ENCODE data around the gene PGGHG.

Gene PGGHG

DNA sequence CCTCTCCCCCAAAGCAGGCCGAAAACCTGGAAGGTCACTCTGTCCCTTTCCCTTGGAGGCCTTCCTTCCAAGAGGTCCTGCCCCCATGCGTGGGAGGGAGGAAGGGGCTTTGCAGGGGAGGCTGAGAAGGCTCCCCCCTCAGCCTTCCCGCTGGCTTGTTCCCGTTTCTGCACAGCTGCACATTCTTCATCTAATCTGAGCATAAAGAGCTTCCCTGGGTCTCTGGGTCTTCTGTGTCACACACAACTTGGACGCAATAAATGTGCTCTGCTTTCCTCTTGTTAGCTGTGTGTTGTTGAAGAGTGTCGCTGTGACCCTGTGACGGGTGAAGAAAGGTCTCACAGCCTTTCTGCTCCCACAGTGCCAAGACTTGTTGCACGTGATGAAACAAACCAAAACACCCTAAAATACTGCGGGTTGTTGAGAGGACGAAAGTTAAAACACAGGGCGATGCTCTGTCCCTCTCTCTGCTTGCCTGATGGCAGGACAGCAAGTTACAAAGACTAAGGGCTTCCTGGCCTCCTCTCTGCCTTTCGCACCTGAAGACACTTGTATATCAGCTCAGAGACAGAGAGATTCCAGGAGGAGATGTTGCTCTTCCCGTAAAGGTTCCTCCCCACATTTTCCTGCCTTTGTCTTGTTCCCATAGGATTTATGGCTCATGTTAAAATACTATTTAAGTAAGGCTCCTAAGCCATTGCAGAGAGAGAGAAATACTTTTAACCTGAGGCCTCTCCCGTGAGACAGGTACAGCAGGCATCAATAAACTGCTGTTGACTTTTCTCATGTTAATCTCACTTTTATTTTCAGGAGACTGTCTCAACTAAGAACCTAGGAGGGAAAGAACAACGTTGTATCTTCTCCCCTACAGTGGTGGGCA lies 47.1 kb downstream of the PGGHG start:
- no peak for DNase-seq (ENCODE audit: low read depth)
- no peak overlapping the region for H3K4me3 ChIP-seq (ENCODE audit: low read depth, low read length)
- TF ChIP-seq, protein P1, sequence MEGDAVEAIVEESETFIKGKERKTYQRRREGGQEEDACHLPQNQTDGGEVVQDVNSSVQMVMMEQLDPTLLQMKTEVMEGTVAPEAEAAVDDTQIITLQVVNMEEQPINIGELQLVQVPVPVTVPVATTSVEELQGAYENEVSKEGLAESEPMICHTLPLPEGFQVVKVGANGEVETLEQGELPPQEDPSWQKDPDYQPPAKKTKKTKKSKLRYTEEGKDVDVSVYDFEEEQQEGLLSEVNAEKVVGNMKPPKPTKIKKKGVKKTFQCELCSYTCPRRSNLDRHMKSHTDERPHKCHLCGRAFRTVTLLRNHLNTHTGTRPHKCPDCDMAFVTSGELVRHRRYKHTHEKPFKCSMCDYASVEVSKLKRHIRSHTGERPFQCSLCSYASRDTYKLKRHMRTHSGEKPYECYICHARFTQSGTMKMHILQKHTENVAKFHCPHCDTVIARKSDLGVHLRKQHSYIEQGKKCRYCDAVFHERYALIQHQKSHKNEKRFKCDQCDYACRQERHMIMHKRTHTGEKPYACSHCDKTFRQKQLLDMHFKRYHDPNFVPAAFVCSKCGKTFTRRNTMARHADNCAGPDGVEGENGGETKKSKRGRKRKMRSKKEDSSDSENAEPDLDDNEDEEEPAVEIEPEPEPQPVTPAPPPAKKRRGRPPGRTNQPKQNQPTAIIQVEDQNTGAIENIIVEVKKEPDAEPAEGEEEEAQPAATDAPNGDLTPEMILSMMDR (IDR thresholded peaks at IDR 0.05; ENCODE audit: low read depth, low read length, missing control alignments) = no peak
- in situ Hi-C loops (cut with HindIII; ENCODE audit: low sequenced_read_pairs) = no loop called here

DNA sequence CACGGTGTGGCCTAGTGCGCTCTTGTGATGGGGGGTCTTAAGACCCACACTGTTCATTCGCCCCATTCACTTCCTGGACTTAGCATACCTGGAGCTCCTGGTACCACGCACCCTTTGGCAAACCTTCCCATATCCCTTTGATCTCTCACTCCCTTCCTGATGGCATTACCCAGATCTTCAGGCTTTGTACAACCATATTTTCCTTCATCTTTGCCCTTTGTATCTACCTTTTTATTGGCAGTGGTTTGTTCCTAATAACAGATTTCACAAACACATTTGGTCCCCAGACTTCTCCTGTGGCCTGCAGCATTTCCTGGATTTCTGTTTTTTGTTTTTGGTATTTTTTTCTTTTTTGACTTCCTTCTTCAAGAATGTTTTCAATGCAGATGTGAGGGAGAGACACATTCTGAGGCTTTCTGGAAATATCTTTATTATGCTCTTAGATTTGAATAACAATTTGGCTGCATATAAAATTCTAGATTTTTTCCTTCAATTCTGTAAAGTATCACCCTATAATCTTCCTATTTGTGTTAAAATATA lies 47.8 kb downstream of the PGGHG start:
- TF ChIP-seq, protein P1 (IDR thresholded peaks at IDR 0.05; ENCODE audit: low read depth, low read length, missing control alignments) = no peak
- H3K4me3 ChIP-seq (ENCODE audit: low read depth, low read length) = no peak overlapping the region
- no peak for DNase-seq (ENCODE audit: low read depth)
- in situ Hi-C loops (cut with HindIII; ENCODE audit: low sequenced_read_pairs) = no loop called here

DNA sequence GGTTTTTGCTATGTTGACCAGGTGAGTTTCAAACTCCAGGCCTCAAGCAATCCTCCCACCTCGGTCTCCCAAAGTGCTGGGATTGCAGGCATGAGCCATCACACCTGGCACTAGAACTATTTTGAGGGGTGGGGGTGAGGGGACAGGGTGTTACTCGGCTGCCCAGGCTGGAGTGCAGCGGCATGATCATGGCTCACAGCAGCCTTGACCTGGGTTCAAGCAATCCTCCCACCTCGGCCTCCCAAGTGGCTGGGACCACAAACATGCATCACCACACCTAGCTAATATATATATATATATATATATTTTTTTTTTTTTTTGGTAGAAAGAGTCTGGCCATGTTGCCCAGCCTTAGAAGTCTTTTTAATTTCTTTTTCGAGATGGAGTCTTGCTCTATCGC lies 48.8 kb downstream of the PGGHG start:
- DNase-seq (ENCODE audit: low read depth) = no peak
- in situ Hi-C loops (cut with HindIII; ENCODE audit: low sequenced_read_pairs) = no loop called here
- TF ChIP-seq, protein P1 (IDR thresholded peaks at IDR 0.05; ENCODE audit: low read depth, low read length, missing control alignments) = no peak
- no peak overlapping the region for H3K4me3 ChIP-seq (ENCODE audit: low read depth, low read length)

DNA sequence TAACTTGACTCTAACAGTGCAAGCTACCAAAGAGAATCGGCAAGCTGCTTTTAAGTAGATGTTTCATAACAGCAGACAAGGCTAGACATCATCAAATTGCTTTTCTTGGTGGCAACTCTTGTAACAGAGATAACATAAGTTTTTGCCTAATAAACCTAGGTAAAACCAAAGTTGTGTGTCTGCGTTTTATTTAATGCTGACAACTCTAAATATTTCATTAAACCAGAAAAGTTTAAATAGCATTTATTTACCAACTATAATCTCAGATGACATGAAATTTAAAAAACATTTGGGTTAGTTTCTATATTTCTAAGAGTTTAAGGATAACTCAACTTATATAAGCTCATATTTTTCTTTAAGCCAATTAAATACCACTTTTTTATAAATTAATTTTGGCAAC lies 51.0 kb downstream of the PGGHG start:
- H3K4me3 ChIP-seq (ENCODE audit: low read depth, low read length) = no peak overlapping the region
- in situ Hi-C loops (cut with HindIII; ENCODE audit: low sequenced_read_pairs) = no loop called here
- DNase-seq (ENCODE audit: low read depth) = no peak
- TF ChIP-seq, protein P1 (IDR thresholded peaks at IDR 0.05; ENCODE audit: low read depth, low read length, missing control alignments) = no peak

DNA sequence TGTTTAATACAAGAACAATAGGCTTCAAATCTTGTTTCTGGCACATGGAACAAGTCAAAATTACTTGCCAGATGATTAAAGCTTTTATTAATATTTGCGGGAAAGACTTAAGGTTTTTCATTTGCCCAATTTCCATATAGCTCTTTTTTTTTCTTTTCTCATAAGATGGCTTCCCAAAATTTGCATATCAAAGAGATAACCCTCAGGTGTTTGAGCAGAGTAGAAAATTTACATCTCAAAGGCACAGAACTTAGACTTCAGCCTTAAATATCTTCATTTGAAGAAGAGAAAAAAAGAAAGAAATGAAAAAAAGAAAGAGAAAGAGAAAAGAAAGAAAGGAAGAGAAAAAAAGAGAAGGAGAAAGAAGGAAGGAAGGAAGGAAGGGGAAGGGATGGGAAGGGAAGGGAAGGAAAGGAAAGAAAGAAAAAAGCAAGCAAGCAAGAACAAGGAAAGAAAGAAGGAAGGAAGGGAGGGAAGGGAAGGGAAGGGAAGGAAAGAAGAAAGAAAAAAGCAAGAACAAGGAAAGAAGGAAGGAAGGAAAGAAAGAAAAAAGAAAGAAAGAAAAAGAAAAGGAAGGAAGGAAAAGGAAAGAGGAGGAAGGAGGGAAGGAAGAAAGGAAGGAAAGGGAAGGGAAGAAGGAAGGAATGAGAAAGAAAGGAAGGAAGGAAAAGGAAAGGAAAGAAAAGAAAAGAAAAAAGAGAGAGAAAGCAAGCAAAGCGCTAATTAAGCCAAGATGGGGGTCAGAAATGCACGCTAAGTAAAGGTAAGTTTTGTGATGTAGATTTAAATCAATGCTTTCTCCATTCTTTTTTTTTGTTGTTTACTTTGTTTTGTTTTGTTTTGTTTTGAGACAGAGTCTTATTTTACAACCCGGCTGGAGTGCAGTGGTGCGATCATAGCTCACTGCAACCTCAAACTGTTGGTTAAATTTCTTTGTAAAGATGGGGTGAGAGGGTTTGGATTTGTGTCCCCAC lies 51.9 kb downstream of the PGGHG start:
- no peak overlapping the region for H3K4me3 ChIP-seq (ENCODE audit: low read depth, low read length)
- no peak for DNase-seq (ENCODE audit: low read depth)
- in situ Hi-C loops (cut with HindIII; ENCODE audit: low sequenced_read_pairs) = no loop called here
- TF ChIP-seq, protein P1 (IDR thresholded peaks at IDR 0.05; ENCODE audit: low read depth, low read length, missing control alignments) = no peak

DNA sequence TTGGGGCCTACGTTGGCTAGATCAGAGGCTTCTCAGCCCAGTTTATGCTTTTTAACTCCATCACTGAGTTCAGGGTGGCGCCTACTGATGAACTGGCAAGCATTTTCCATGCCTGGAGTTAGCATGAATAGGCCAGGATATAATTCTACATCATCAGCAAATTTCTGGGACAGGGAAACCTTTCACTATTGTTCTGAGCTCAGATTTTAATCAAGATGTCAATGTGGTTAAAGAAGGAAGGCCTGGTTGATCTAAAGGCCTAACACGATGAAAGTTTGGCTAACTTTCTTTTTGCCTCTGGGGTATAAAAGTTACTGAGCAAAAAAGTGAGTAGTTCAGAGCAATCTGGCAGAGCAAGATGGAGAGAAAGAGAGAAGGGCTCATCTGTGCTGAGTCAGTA lies 53.4 kb downstream of the PGGHG start:
- in situ Hi-C loops (cut with HindIII; ENCODE audit: low sequenced_read_pairs) = no loop called here
- DNase-seq (ENCODE audit: low read depth) = no peak
- TF ChIP-seq, protein P1 (IDR thresholded peaks at IDR 0.05; ENCODE audit: low read depth, low read length, missing control alignments) = no peak
- no peak overlapping the region for H3K4me3 ChIP-seq (ENCODE audit: low read depth, low read length)
